Suprapubic skin (tissue), 4 donors: ENCODE data around the gene MYH3. TPM values are rescaled to one million over a fixed set of nuclear protein-coding genes. Genes with fewer than 3 reads are reported as not detected.

Experiments used
- DNase-seq, 2 donors: peaks; one replicate each; pipeline ENCODE4 v3.0.0-alpha.2; 2019; ENCODE audit warnings: low spot score in 2 of 2
- H3K27ac ChIP-seq: fragments of 200-600 bp; sonication (generic); one replicate; pipeline ENCODE4 v1.5.1; 2019
- H3K27me3 ChIP-seq: fragments of 200-600 bp; sonication (generic); one replicate; pipeline ENCODE4 v1.5.1; 2019
- H3K36me3 ChIP-seq: fragments of 200-600 bp; sonication (generic); one replicate; pipeline ENCODE4 v1.5.1; 2019
- H3K4me1 ChIP-seq: fragments of 200-600 bp; sonication (generic); one replicate; pipeline ENCODE4 v1.5.1; 2019
- H3K4me3 ChIP-seq: fragments of 200-600 bp; sonication (generic); one replicate; pipeline ENCODE4 v1.5.1; 2019; ENCODE audit warnings: mild to moderate bottlenecking
- H3K9me3 ChIP-seq: fragments of 200-600 bp; sonication (generic); one replicate; pipeline ENCODE4 v1.5.1; 2019
- CTCF ChIP-seq, 2 donors: fragments of 200-600 bp in 1 of 2; fragments of 450-650 bp in 1 of 2; sonication (generic) in 1 of 2; IDR thresholded peaks; one replicate each; pipeline ENCODE4 v1.5.1; 2016 to 2019; ENCODE audit warnings: antibody characterized with exemption in 2 of 2, mild to moderate bottlenecking in 1 of 2, moderate library complexity in 1 of 2
- EP300 ChIP-seq: sonication (generic); formaldehyde crosslinking; IDR thresholded peaks from one replicate; pipeline ENCODE4 v1.6.1; 2017; ENCODE audit warnings: antibody characterized with exemption
- POLR2A ChIP-seq, 2 donors: fragments of 450-650 bp; IDR thresholded peaks; one replicate each; pipeline ENCODE4 v1.6.1; 2017; ENCODE audit warnings: antibody characterized with exemption in 2 of 2, mild to moderate bottlenecking in 2 of 2, moderate library complexity in 2 of 2
- POLR2AphosphoS5 ChIP-seq, 3 donors: sonication (generic); formaldehyde crosslinking; IDR thresholded peaks; one replicate each; pipeline ENCODE4 v1.6.1; 2017; ENCODE audit warnings: antibody characterized with exemption in 3 of 3
- WGBS: methylation state at CpG from one replicate; pipeline ENCODE4 v1.1.5; 2018; 5-methylcytosine and 5-hydroxymethylcytosine counted together
- total RNA-seq, 4 donors: library from RNA; depleted of rRNA; stranded (reverse); fragments of >200 nt; gene quantifications; one replicate each; pipeline ENCODE4 v1.1.0, GENCODE V29; 2016

The MYH3 gene
- total RNA-seq, 4 donors from 2014 or later = 0.89 to 6.5 (median 1.1) TPM

DNA sequence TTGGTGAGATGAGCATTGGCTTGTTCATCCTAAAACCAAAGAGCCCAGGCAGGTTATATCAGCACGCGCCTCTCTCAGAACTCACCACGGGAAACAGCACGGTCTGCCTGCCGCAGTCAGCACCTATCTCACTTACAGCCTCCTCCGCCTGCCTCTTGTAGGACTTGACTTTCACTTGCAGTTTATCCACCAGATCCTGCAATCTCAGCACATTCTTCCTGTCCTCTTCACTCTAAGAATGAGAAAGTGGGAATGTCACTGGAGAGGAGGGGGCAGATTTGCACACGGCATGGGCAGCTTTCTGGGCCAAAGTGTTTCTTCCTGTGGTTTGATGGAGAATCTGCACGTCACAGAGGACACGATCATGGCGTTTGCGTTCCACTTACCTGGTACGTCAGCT, 27.4 kb downstream of the MYH3 start:
- Histone ChIP-seq H3K27me3 (no peaks in the 10 kb centered on the region), H3K27ac (no peak overlapping the region), H3K36me3 (peaks cover 5% of the 10 kb centered on the region), H3K4me3 (no peak overlapping the region), H3K4me1 (peaks cover 6% of the 10 kb centered on the region), H3K9me3 (no peaks in the 10 kb centered on the region)
- WGBS = 95% methylated on average over 12 of the region's 12 CpGs
- TF ChIP-seq POLR2AphosphoS5 (IDR thresholded peaks at IDR 0.05) (no peak), POLR2A (IDR thresholded peaks at IDR 0.05) (no peak), CTCF (IDR thresholded peaks at IDR 0.05) (no peak), EP300 (no peak)
- no peak for DNase-seq

- WGBS = 89% methylated on average over 13 of the region's 13 CpGs
- Histone ChIP-seq H3K4me3 (no peak overlapping the region), H3K27me3 (no peaks in the 10 kb centered on the region), H3K36me3 (peaks cover 4% of the 10 kb centered on the region), H3K9me3 (no peaks in the 10 kb centered on the region), H3K4me1 (peaks cover 6% of the 10 kb centered on the region), H3K27ac (no peak overlapping the region)
- DNase-seq = no peak
- TF ChIP-seq POLR2A (IDR thresholded peaks at IDR 0.05) = no peak
- TF ChIP-seq EP300 = no peak
- no peak for TF ChIP-seq CTCF (IDR thresholded peaks at IDR 0.05)
- no peak for TF ChIP-seq POLR2AphosphoS5 (IDR thresholded peaks at IDR 0.05)
Observed at GRCh38 chr17:10628756-10629155, 28.4 kb downstream of the MYH3 start.

GRCh38 chr17:10626390-10626789, 30.7 kb downstream of the MYH3 start:
- WGBS = 81% methylated on average over 9 of the region's 9 CpGs
- no peak for DNase-seq
- Histone ChIP-seq H3K36me3 (peaks cover 4% of the 10 kb centered on the region), H3K4me3 (no peak overlapping the region), H3K27ac (no peak overlapping the region), H3K27me3 (no peaks in the 10 kb centered on the region), H3K9me3 (no peaks in the 10 kb centered on the region), H3K4me1 (peaks cover 12% of the 10 kb centered on the region)
- TF ChIP-seq CTCF (IDR thresholded peaks at IDR 0.05) = no peak
- TF ChIP-seq POLR2AphosphoS5 (IDR thresholded peaks at IDR 0.05) = no peak
- no peak for TF ChIP-seq POLR2A (IDR thresholded peaks at IDR 0.05)

GRCh38 chr17:10624969-10625368, 32.1 kb downstream of the MYH3 start:
- 77% methylated on average over 10 of the region's 11 CpGs for WGBS
- Histone ChIP-seq H3K9me3 (no peaks in the 10 kb centered on the region), H3K36me3 (peaks cover 4% of the 10 kb centered on the region), H3K4me1 (peaks cover 7% of the 10 kb centered on the region), H3K4me3 (no peak overlapping the region), H3K27me3 (no peaks in the 10 kb centered on the region), H3K27ac (no peak overlapping the region)
- DNase-seq = no peak
- TF ChIP-seq EP300 = no peak
- TF ChIP-seq POLR2A (IDR thresholded peaks at IDR 0.05) = no peak
- TF ChIP-seq POLR2AphosphoS5 (IDR thresholded peaks at IDR 0.05) = no peak
- TF ChIP-seq CTCF (IDR thresholded peaks at IDR 0.05) = no peak

DNA sequence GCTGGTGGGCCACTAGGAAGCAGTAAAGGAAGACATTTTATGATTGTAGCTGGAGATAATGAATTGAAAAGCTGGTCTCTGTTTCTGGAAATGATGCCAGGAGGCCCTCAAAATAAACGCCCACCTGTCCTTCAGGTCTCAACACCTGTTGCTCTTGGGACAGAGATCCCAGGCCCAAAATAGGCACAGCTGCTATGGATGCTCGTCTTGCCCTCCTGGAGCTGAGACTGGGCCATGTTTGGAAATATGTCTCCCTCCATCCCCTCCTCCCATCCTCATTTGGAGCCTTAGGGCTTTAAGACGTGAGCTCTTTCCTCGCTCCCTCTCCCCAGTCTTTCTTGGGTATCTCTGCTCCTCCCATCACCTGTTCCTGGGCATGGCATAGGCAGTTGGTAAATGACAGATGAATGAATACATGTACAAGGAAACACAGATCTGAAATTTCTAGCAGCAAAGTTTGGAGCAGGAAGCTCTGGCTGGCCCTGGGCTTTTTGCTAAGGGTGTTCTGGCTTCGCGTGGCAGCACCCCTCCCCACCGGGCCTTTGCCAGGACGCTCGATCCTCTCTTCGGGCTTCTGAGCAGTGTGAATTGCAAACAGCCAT, 33.3 kb downstream of the MYH3 start:
- no peak for TF ChIP-seq POLR2A (IDR thresholded peaks at IDR 0.05)
- no peak for TF ChIP-seq CTCF (IDR thresholded peaks at IDR 0.05)
- no peak for TF ChIP-seq POLR2AphosphoS5 (IDR thresholded peaks at IDR 0.05)
- Histone ChIP-seq H3K9me3 (no peaks in the 10 kb centered on the region), H3K36me3 (no peaks in the 10 kb centered on the region), H3K4me3 (no peak overlapping the region), H3K4me1 (peaks cover 7% of the 10 kb centered on the region), H3K27me3 (no peaks in the 10 kb centered on the region), H3K27ac (peak overlapping the region; percentile 70)
- WGBS = 53% methylated on average over 10 of the region's 10 CpGs
- no peak for DNase-seq
